Astrocyte of the cerebellum (primary cell): ENCODE results near the gene DSN1.

Experiments used
- DNase-seq: peaks from one replicate; pipeline ENCODE4 v3.0.0-alpha.2; 2011; ENCODE audit warnings: low read depth
- H3K4me3 ChIP-seq: 2 replicates; pipeline ENCODE4 v1.5.1; 2011; ENCODE audit warnings: mild to moderate bottlenecking, low read depth, low read length, moderate library complexity
- in situ Hi-C: cut with HindIII; loops from 2 replicates; pipeline ENCODE4 v1.10.0; 2017; ENCODE audit warnings: low sequenced_read_pairs
- TF ChIP-seq, protein P1 (sequence below): IDR thresholded peaks from 2 replicates; pipeline ENCODE4 v1.5.1; 2012; ENCODE audit warnings: low read length, low read depth, moderate library complexity, mild to moderate bottlenecking; ENCODE audit errors: missing control alignments

The DSN1 gene

DNA sequence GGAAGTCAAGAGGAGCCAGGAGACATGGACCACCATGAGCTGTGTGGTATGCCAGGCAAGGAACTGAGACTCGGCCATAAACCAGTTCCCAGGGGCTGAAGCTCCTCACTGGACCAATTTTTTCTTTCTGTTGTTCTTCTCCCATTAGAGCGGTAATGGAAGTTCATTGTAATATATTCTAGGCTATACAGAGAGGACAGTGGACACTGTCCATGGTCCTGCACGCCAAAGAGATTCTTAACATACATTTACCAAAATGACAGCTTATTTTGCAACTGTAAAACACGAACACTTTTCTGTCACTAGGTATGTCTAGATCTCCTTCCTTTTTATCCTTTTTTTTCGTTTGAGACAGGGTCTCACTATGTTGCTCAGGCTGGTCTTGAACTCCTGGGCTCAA, 13.1 kb upstream of the DSN1 start:
- in situ Hi-C loops: no loop called here

DNA sequence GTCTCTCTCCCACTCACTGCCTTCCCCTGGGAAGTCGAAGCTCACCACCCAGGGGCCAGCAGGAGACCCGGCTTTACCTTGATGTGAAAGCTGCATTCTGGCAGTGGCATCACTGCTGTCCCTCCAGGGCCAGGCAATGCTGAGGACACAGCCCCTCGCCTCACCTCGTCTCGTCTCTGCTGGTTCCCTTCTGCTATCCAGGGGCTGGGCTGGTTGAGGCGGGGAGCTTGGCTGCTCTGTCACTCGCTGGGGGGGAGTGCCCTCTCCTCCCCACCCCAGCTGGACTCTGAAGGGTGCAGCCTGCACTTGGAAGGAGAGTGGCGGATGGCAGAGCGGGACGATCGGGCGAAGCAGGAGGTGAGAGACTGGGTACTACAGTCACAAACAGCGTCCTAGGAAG, 12.7 kb upstream of the DSN1 start:
- no peak overlapping the region for H3K4me3 ChIP-seq
- TF ChIP-seq, protein P1, sequence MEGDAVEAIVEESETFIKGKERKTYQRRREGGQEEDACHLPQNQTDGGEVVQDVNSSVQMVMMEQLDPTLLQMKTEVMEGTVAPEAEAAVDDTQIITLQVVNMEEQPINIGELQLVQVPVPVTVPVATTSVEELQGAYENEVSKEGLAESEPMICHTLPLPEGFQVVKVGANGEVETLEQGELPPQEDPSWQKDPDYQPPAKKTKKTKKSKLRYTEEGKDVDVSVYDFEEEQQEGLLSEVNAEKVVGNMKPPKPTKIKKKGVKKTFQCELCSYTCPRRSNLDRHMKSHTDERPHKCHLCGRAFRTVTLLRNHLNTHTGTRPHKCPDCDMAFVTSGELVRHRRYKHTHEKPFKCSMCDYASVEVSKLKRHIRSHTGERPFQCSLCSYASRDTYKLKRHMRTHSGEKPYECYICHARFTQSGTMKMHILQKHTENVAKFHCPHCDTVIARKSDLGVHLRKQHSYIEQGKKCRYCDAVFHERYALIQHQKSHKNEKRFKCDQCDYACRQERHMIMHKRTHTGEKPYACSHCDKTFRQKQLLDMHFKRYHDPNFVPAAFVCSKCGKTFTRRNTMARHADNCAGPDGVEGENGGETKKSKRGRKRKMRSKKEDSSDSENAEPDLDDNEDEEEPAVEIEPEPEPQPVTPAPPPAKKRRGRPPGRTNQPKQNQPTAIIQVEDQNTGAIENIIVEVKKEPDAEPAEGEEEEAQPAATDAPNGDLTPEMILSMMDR: no peak
- DNase-seq: no peak
- in situ Hi-C loops: no loop called here

More for the DNA sequence above, 13.1 kb upstream of the DSN1 start:
- no peak overlapping the region for H3K4me3 ChIP-seq
- TF ChIP-seq, protein P1: no peak
- DNase-seq: no peak

DNA sequence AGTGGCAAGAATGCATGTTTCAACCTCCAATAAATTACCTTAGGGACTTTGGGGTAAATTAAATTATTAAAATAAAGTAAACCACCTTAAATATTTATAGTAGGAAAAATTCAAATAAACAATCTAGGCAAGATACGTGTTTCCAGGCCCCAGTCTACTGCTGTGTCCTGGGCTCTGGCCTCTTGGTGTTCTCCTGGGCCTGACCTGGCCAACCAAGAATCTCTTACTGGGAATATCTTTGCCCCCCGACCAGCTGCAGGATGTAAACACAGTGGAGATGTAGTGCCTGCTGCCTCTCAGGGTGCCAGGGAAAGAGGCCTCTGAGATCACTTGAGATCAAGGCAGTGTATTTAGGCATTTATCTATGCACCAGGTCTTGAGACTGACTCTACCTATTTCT, 11.7 kb upstream of the DSN1 start:
- no peak overlapping the region for H3K4me3 ChIP-seq
- in situ Hi-C loops: no loop called here
- TF ChIP-seq, protein P1: no peak
- no peak for DNase-seq

DNA sequence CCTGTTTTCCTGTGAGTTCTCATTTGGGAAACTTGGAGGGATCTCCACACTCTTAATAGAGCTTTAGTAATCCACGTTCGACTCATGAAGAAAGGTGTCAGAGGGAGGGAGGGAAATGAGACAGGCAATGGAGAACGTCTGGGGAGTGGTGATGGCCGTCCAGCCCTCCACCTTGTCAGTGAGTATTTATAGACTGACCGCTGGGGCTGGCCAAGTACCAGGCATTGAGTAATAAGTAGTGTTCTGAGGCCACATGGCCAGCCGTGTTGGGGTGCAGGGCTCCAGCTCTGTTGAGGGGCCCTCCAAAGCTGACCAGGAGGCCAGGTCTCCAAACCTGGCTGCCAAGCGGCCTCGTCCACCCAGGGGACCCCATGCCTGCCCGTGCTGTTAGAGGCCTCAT, 11.3 kb upstream of the DSN1 start:
- DNase-seq: no peak
- TF ChIP-seq, protein P1: no peak

DNA sequence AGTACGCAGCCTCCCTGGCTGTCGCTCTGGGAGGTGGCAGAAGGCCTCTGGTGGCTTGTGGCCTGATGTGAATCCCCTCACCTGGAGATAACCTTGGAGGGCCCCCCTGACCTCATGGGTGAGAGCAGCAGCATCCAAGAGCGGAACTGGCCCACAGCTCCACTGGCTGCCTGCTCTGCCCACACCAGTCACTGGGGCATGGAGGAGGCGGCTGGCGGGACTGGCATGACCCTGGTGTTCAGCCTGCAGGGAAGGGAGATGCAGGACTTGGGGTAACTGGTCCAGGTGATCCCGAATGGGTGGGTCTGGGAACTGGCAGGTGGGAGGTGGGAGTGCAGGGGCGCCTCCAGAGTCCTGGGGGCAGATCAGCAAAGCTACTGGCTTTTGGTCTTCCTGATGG, 10.6 kb upstream of the DSN1 start:
- no peak for DNase-seq
- H3K4me3 ChIP-seq: no peak overlapping the region
- TF ChIP-seq, protein P1: no peak
- in situ Hi-C loops: no loop called here

More for the DNA sequence above, 11.3 kb upstream of the DSN1 start:
- in situ Hi-C loops: no loop called here
- no peak overlapping the region for H3K4me3 ChIP-seq

DNA sequence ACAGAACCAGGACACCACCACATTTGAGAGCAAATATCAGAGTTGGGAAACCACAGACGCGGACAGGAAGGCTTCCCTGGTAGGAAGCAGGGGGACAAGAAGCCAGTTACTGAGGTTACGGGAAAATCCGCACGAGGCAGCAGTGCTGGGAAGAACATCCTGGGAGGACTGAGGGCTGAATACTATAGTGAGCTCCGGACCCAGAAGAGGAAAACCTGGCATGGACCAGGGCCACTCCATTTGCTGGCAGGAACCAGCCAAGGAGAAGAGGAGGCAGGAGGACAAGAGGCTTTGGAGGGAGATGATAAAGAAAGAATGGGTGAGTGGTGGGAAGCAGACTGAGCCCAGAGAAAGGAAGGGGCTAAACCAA, 6.1 kb upstream of the DSN1 start:
- H3K4me3 ChIP-seq: no peak overlapping the region
- in situ Hi-C loops: no loop called here
- TF ChIP-seq, protein P1: no peak
- DNase-seq: no peak
